Measurements from ENCODE around the gene ST3GAL2. TPM values are rescaled to one million over a fixed set of nuclear protein-coding genes. Genes with fewer than 3 reads are reported as not detected.
A peak's percentile ranks its signal among the peaks of the same experiment; 100 is the strongest.

The ST3GAL2 gene
- polyA plus RNA-seq, 2 donors = 1.6 to 1.7 TPM

GRCh38 chr16:70441406-70441990 lies 2.6 kb upstream of the ST3GAL2 start:
- H3K4me3 ChIP-seq (ENCODE audit: low read depth in 1 of 2, low read length in 2 of 2) = no peak overlapping the region
- no peaks in the 10 kb centered on the region for H3K36me3 ChIP-seq (ENCODE audit: control insufficient read depth in 2 of 2, insufficient read depth in 2 of 2, low read length in 1 of 2)
- peaks cover 2 to 5% of the 10 kb centered on the region in 2 donors for H3K4me1 ChIP-seq (ENCODE audit: control insufficient read depth in 2 of 2, insufficient read depth in 2 of 2, low read length in 1 of 2)
- no peak overlapping the region for H3K27ac ChIP-seq (ENCODE audit: low read depth in 2 of 2, low read length in 1 of 2)
- H3K9me3 ChIP-seq (ENCODE audit: control insufficient read depth in 2 of 2, insufficient read depth in 1 of 2, low read depth in 1 of 2, low read length in 1 of 2) = no peaks in the 10 kb centered on the region
- WGBS, 2 donors = 91% methylated on average over 8 of the region's 8 CpGs
- no peaks in the 10 kb centered on the region for H3K27me3 ChIP-seq (ENCODE audit: control insufficient read depth in 1 of 2, insufficient read depth in 2 of 2, low read length in 2 of 2)

DNA sequence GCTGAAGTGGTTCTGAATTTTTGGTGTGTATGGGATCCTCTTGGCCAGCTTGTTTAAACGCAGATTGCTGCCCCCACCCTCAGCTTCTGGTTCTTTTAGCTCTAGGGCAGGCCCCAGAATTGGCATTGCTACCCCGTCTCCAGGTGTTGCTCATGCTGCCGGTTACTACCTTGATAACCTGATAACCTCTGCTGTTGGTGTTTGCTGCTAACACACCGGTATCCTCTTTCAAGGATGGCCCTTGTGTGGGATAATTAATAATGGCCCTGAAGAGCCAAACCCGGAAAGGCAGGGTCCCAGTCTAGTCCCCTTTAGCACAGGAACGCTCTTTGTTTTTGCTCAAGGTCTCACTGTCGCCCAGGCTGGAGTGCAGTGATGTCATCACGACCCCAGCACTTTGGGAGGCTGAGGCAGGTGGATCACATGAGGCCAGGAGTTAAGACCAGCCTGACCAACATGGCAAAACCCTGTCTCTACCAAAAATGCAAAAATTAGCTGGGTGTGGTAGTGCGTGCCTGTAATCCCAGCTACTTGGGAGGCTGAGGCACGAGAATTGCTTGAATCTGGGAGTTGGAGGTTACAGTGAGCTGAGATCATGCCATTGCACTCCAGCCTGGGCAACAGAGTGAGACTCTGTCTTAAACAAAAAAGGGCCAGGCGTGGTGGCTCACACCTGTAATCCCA lies 1.3 kb upstream of the ST3GAL2 start:
- Histone ChIP-seq H3K36me3 (ENCODE audit: control insufficient read depth in 2 of 2, insufficient read depth in 2 of 2, low read length in 1 of 2) (no peaks in the 10 kb centered on the region), H3K9me3 (ENCODE audit: control insufficient read depth in 2 of 2, insufficient read depth in 1 of 2, low read depth in 1 of 2, low read length in 1 of 2) (no peaks in the 10 kb centered on the region), H3K27ac (ENCODE audit: low read depth in 2 of 2, low read length in 1 of 2) (no peak overlapping the region), H3K4me3 (ENCODE audit: low read depth in 1 of 2, low read length in 2 of 2) (no peak overlapping the region), H3K4me1 (ENCODE audit: control insufficient read depth in 2 of 2, insufficient read depth in 2 of 2, low read length in 1 of 2) (peaks cover 2 to 5% of the 10 kb centered on the region in 2 donors), H3K27me3 (ENCODE audit: control insufficient read depth in 1 of 2, insufficient read depth in 2 of 2, low read length in 2 of 2) (no peaks in the 10 kb centered on the region)
- 74 to 76% methylated on average over 11 of the region's 11 CpGs for WGBS, 2 donors

GRCh38 chr16:70438585-70438968 lies 323 bp downstream of the ST3GAL2 start:
- Histone ChIP-seq H3K36me3 (ENCODE audit: control insufficient read depth in 2 of 2, insufficient read depth in 2 of 2, low read length in 1 of 2) (no peaks in the 10 kb centered on the region), H3K9me3 (ENCODE audit: control insufficient read depth in 2 of 2, insufficient read depth in 1 of 2, low read depth in 1 of 2, low read length in 1 of 2) (no peaks in the 10 kb centered on the region), H3K4me1 (ENCODE audit: control insufficient read depth in 2 of 2, insufficient read depth in 2 of 2, low read length in 1 of 2) (peaks cover 5 to 8% of the 10 kb centered on the region in 2 donors), H3K4me3 (ENCODE audit: low read depth in 1 of 2, low read length in 2 of 2) (peak overlapping the region; percentile 52 to 59), H3K27ac (ENCODE audit: low read depth in 2 of 2, low read length in 1 of 2) (peak overlapping the region; percentile 42 to 44), H3K27me3 (ENCODE audit: control insufficient read depth in 1 of 2, insufficient read depth in 2 of 2, low read length in 2 of 2) (no peaks in the 10 kb centered on the region)
- 1 to 2% methylated on average over 8 to 39 of the region's 39 CpGs for WGBS, 2 donors

- Histone ChIP-seq H3K36me3 (ENCODE audit: control insufficient read depth in 2 of 2, insufficient read depth in 2 of 2, low read length in 1 of 2) (no peaks in the 10 kb centered on the region), H3K4me1 (ENCODE audit: control insufficient read depth in 2 of 2, insufficient read depth in 2 of 2, low read length in 1 of 2) (peaks cover 9 to 11% of the 10 kb centered on the region in 2 donors), H3K27me3 (ENCODE audit: control insufficient read depth in 1 of 2, insufficient read depth in 2 of 2, low read length in 2 of 2) (no peaks in the 10 kb centered on the region), H3K9me3 (ENCODE audit: control insufficient read depth in 2 of 2, insufficient read depth in 1 of 2, low read depth in 1 of 2, low read length in 1 of 2) (no peaks in the 10 kb centered on the region), H3K4me3 (ENCODE audit: low read depth in 1 of 2, low read length in 2 of 2) (peak overlapping the region; percentile 52 to 59), H3K27ac (ENCODE audit: low read depth in 2 of 2, low read length in 1 of 2) (peak overlapping the region; percentile 42 to 44)
- WGBS, 2 donors = 15 to 26% methylated on average over 22 of the region's 22 CpGs
Observed at GRCh38 chr16:70437582-70438557, 1.0 kb downstream of the ST3GAL2 start.

DNA sequence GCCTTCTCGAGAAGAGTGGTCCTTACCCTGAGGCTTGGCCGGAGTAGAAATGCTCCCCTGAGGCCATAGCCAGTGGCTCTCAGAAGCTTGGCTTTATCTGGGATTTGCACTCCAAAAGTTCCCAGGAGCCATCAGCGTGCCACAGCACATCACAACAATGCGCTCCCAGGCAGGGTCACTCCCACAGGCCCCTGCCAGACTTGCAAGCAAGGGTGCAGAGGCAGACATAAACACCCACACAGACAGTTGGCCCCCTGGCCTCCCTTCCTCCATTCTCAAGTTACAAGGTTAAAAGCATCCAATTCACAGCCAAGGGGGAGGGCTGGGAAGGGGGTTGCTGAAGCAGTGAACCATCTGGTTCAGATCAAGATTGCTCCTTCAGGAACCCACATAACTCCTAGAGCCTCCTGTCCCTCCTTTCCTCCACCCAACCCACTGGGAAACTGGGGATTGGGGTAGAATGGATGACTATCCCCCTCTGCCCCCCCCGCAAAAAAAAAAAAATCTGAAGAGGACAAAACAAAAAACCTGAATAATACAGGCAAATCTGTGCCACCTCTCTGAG lies 1.8 kb downstream of the ST3GAL2 start:
- no peaks in the 10 kb centered on the region for H3K36me3 ChIP-seq (ENCODE audit: control insufficient read depth in 2 of 2, insufficient read depth in 2 of 2, low read length in 1 of 2)
- H3K27ac ChIP-seq (ENCODE audit: low read depth in 2 of 2, low read length in 1 of 2) = no peak overlapping the region
- no peaks in the 10 kb centered on the region for H3K27me3 ChIP-seq (ENCODE audit: control insufficient read depth in 1 of 2, insufficient read depth in 2 of 2, low read length in 2 of 2)
- no peak overlapping the region for H3K4me3 ChIP-seq (ENCODE audit: low read depth in 1 of 2, low read length in 2 of 2)
- no peaks in the 10 kb centered on the region for H3K9me3 ChIP-seq (ENCODE audit: control insufficient read depth in 2 of 2, insufficient read depth in 1 of 2, low read depth in 1 of 2, low read length in 1 of 2)
- 41 to 44% methylated on average over 5 of the region's 5 CpGs for WGBS, 2 donors
- peaks cover 9 to 11% of the 10 kb centered on the region in 2 donors for H3K4me1 ChIP-seq (ENCODE audit: control insufficient read depth in 2 of 2, insufficient read depth in 2 of 2, low read length in 1 of 2)

- no peak overlapping the region for H3K27ac ChIP-seq (ENCODE audit: low read depth in 2 of 2, low read length in 1 of 2)
- no peaks in the 10 kb centered on the region for H3K27me3 ChIP-seq (ENCODE audit: control insufficient read depth in 1 of 2, insufficient read depth in 2 of 2, low read length in 2 of 2)
- no peaks in the 10 kb centered on the region for H3K9me3 ChIP-seq (ENCODE audit: control insufficient read depth in 2 of 2, insufficient read depth in 1 of 2, low read depth in 1 of 2, low read length in 1 of 2)
- no peaks in the 10 kb centered on the region for H3K36me3 ChIP-seq (ENCODE audit: control insufficient read depth in 2 of 2, insufficient read depth in 2 of 2, low read length in 1 of 2)
- 82 to 87% methylated on average over 6 of the region's 6 CpGs for WGBS, 2 donors
- no peak overlapping the region for H3K4me3 ChIP-seq (ENCODE audit: low read depth in 1 of 2, low read length in 2 of 2)
- peaks cover 11 to 14% of the 10 kb centered on the region in 2 donors for H3K4me1 ChIP-seq (ENCODE audit: control insufficient read depth in 2 of 2, insufficient read depth in 2 of 2, low read length in 1 of 2)
Observed at GRCh38 chr16:70434484-70435260, 4.2 kb downstream of the ST3GAL2 start.

DNA sequence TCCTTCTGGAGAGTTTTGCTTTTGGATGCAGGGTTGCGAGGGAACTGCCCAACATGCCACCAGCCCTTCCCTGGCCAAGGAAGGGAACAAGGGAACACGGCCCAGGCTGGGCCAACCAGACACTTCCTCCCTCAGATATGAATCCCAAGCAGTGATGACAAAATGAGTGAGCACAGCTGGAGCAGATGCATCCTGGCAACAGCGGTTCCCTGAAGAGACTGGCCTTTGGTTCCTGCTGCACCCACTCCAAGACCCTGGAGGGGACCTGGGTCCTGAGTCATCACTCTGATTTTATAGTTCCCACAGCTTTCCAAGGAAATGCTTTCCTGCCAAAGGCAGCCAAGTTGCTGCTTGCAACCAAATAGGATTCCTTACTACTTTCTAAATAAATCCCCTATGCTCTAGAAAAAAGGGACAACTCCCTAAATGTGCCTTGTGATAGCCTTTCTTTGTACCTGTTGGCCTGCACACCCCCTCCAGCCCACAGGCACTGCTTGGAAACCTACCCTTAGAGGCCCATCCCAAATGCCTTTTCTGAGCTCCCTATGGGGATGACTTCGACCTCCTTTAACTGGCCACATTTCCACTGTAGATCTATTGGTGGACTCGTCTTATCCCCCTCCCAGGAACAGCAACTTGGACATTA lies 5.3 kb downstream of the ST3GAL2 start:
- no peaks in the 10 kb centered on the region for H3K27me3 ChIP-seq (ENCODE audit: control insufficient read depth in 1 of 2, insufficient read depth in 2 of 2, low read length in 2 of 2)
- peaks cover 12 to 14% of the 10 kb centered on the region in 2 donors for H3K4me1 ChIP-seq (ENCODE audit: control insufficient read depth in 2 of 2, insufficient read depth in 2 of 2, low read length in 1 of 2)
- peak overlapping the region; percentile 64 to 66 for H3K27ac ChIP-seq (ENCODE audit: low read depth in 2 of 2, low read length in 1 of 2)
- no peaks in the 10 kb centered on the region for H3K36me3 ChIP-seq (ENCODE audit: control insufficient read depth in 2 of 2, insufficient read depth in 2 of 2, low read length in 1 of 2)
- no peaks in the 10 kb centered on the region for H3K9me3 ChIP-seq (ENCODE audit: control insufficient read depth in 2 of 2, insufficient read depth in 1 of 2, low read depth in 1 of 2, low read length in 1 of 2)
- WGBS, 2 donors = 40 to 55% methylated on average over 5 of the region's 5 CpGs
- no peak overlapping the region for H3K4me3 ChIP-seq (ENCODE audit: low read depth in 1 of 2, low read length in 2 of 2)

DNA sequence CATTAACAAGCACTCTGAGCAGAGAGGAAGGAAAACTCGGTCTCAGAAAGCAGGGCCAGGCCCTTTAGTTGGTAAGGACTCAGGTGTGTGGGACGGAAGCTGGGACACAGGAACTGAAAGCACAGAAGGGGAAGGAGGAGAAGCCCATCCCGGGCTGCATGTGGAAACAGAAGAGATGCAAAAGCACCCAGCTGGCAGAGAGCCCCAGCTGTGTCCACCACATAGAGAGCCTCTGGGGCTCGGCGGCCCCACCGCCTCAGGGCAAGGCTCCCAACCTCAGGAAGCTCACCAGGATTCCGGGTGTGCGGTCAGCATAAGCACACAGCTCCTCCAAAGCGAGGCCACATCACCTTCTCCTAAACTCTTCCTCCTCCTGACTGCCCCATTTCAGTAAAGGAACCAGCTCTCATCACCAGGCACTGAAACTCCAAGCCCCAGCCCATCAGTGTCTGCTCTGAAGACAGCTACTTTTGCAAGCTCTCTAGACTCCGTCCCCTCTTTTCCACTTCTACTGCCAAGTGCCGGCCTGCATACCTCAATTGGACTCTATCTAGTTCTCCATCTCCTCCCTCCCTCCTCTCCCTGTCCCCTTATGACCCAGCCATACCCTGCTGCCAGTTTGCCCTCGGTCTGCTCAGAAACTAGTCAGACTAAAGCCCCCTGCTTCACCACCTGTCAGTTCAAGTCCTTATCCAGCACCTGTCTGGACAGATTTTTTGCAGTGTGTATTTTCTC lies 6.0 kb downstream of the ST3GAL2 start:
- no peaks in the 10 kb centered on the region for H3K36me3 ChIP-seq (ENCODE audit: control insufficient read depth in 2 of 2, insufficient read depth in 2 of 2, low read length in 1 of 2)
- WGBS, 2 donors = 51 to 56% methylated on average over 12 of the region's 12 CpGs
- H3K27ac ChIP-seq (ENCODE audit: low read depth in 2 of 2, low read length in 1 of 2) = peak overlapping the region; percentile 64 to 66
- H3K4me3 ChIP-seq (ENCODE audit: low read depth in 1 of 2, low read length in 2 of 2) = no peak overlapping the region
- no peaks in the 10 kb centered on the region for H3K27me3 ChIP-seq (ENCODE audit: control insufficient read depth in 1 of 2, insufficient read depth in 2 of 2, low read length in 2 of 2)
- no peaks in the 10 kb centered on the region for H3K9me3 ChIP-seq (ENCODE audit: control insufficient read depth in 2 of 2, insufficient read depth in 1 of 2, low read depth in 1 of 2, low read length in 1 of 2)
- H3K4me1 ChIP-seq (ENCODE audit: control insufficient read depth in 2 of 2, insufficient read depth in 2 of 2, low read length in 1 of 2) = peaks cover 16 to 17% of the 10 kb centered on the region in 2 donors

All from esophagus (tissue), 2 donors.